PFSK-1 (cell line): ENCODE results near the gene MTA3.

Experiments used
- POLR2AphosphoS5 ChIP-seq: IDR thresholded peaks from 2 replicates; pipeline ENCODE4 v1.6.1; 2012; ENCODE audit warnings: low read depth, mild to moderate bottlenecking, control low read depth, low read length, moderate library complexity
- TF ChIP-seq, protein P1 (sequence below), 2 experiments: IDR thresholded peaks; 2 replicates each; pipeline versions ENCODE4 v1.6.1 to v1.8.0; 2011 to 2012; ENCODE audit warnings: low read depth in 2 of 2, low read length in 2 of 2, control low read depth in 1 of 2, inconsistent platforms in 1 of 2, mild to moderate bottlenecking in 1 of 2, moderate library complexity in 1 of 2; ENCODE audit not compliant: insufficient read depth in 1 of 2

DNA sequence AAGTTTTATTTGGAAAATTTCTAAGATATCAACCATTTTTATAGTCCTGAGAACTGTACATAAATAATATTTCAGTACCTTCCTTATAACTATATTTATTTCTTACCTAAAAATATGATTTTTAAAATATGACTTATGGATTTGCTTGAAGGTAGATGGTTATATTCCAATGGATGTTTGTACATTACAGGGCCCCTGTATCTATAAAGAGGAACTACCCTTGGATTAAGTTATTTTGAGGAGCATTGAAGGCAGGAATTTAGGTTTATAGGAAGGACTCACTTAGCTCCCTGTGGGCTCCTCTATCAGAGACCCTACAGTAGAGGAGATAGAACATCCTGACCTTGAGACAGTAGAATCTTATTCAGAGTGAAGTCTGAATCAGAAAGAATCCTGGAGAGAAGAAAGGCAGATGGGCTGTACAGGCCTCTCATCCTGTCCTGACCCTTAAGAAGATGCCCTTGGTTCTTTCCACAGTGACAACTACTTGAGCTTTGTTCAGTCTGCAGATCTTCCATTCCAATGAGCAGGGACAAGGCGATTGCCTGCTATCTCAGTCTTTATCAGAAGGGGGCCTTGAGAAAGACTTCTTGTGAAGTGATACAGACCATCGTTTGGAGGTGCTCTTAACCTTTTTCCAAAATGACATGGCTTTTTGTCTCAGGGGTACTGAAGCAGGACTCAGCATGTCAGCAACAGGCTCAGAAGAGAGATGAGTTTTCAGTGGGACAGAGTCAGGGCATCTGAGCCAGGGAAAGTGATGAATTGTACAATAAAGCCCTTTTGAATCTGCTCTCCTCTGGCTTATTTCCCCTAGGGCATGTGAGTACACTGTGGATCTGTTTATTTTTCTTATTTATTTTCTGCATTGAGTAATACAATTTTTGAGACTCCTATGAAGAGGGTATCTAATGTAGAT, 174.6 kb downstream of the MTA3 start:
- no peak for TF ChIP-seq POLR2AphosphoS5
- TF ChIP-seq, protein P1, sequence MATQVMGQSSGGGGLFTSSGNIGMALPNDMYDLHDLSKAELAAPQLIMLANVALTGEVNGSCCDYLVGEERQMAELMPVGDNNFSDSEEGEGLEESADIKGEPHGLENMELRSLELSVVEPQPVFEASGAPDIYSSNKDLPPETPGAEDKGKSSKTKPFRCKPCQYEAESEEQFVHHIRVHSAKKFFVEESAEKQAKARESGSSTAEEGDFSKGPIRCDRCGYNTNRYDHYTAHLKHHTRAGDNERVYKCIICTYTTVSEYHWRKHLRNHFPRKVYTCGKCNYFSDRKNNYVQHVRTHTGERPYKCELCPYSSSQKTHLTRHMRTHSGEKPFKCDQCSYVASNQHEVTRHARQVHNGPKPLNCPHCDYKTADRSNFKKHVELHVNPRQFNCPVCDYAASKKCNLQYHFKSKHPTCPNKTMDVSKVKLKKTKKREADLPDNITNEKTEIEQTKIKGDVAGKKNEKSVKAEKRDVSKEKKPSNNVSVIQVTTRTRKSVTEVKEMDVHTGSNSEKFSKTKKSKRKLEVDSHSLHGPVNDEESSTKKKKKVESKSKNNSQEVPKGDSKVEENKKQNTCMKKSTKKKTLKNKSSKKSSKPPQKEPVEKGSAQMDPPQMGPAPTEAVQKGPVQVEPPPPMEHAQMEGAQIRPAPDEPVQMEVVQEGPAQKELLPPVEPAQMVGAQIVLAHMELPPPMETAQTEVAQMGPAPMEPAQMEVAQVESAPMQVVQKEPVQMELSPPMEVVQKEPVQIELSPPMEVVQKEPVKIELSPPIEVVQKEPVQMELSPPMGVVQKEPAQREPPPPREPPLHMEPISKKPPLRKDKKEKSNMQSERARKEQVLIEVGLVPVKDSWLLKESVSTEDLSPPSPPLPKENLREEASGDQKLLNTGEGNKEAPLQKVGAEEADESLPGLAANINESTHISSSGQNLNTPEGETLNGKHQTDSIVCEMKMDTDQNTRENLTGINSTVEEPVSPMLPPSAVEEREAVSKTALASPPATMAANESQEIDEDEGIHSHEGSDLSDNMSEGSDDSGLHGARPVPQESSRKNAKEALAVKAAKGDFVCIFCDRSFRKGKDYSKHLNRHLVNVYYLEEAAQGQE (IDR thresholded peaks at IDR 0.05; ENCODE audit: insufficient read depth in 1 of 2, low read depth in 2 of 2, low read length in 2 of 2): no peak
